ENCODE measurements around the gene RHNO1. TPM values are rescaled to one million over a fixed set of nuclear protein-coding genes. Genes with fewer than 3 reads are reported as not detected.

Gene RHNO1
- total and polyA plus RNA-seq, 2 of the 8 experiments (the other 6 are each of a cell fraction or from before 2014, with no cell fraction given) = 55.8 to 56.9 TPM

DNA sequence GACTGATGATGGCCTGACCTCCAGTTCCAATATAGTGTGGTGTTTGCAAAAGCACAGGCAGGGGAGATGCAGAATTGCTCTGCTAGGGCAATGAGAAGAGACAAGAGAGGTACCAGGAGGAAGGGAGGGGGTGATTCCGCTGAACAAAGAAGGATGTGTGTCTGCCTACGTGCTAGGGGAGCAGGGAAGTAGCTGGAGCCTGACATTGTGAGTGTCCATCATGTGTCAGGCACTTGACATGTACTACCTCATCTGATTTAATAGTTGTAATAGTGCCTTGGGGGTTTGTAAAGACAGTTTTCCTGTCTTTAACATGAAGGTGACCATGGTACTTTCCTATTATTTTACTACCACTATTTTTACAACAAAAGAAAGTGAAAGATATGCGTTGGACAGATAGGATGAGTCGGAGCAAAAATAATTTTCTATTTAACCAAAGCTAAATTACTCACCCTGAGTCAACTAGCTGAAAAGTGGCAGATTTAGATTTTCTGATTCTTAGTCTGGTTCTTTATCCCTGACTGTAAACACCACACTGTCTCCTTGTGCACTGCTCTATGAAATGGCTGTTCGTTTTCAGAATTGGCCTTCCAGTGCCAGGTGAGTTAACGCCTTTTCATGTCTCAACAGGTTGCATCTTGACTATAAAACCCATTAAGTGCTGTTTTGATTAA, 48.4 kb downstream of the RHNO1 start:
- Histone ChIP-seq H4K5ac (ENCODE audit: insufficient read length, low read depth, low read length) (no peak overlapping the region), H3K79me2 (ENCODE audit: control insufficient read depth in 1 of 2, insufficient read depth in 2 of 2, low read length in 2 of 2) (no peaks in the 10 kb centered on the region), H3K56ac (replicated peaks; ENCODE audit: insufficient read length, low read depth, low read length) (no peak overlapping the region), H3K27ac (ENCODE audit: low read depth, low read length) (no peak overlapping the region), H4K8ac (ENCODE audit: extremely low read depth, insufficient read depth, low read length) (no peak overlapping the region), H3K4me1 (replicated peaks in 1 of 4; ENCODE audit: control insufficient read depth in 3 of 4, insufficient read depth in 4 of 4, low read length in 3 of 4) (peaks cover 0 to 7% (median 2%) of the 10 kb centered on the region in 4 experiments; a peak in 5 of 7 replicates), H4K20me1 (replicated peaks in 1 of 2; ENCODE audit: control insufficient read depth in 1 of 2, insufficient read depth in 2 of 2, low read length in 2 of 2) (no peaks in the 10 kb centered on the region), H3K23me2 (ENCODE audit: low read depth, low read length) (no peaks in the 10 kb centered on the region), H3K23ac (ENCODE audit: insufficient read length) (no peak overlapping the region), H3K9ac (replicated peaks in 1 of 4; ENCODE audit: extremely low read depth in 1 of 4, low read depth in 3 of 4, low read length in 3 of 4) (no peak overlapping the region), H3K79me1 (ENCODE audit: low read depth, low read length) (no peaks in the 10 kb centered on the region; the same call in 1 of the 2 replicates), H2BK12ac (ENCODE audit: low read depth, low read length) (0 out of 2 replicates have a peak overlapping the region, but pooled peaks have one; percentile 68), H3K4me2 (ENCODE audit: insufficient read depth in 1 of 2, low read depth in 2 of 2, low read length in 2 of 2) (no peak overlapping the region), H2BK5ac (ENCODE audit: low read depth, low read length) (0 out of 2 replicates have a peak overlapping the region, but pooled peaks have one; percentile 66), H3K14ac (ENCODE audit: insufficient read length) (no peak overlapping the region), H3K36me3 (ENCODE audit: control insufficient read depth in 2 of 4, insufficient read depth in 4 of 4, low read length in 3 of 4) (peaks cover 0 to 4% (median 0%) of the 10 kb centered on the region in 4 experiments; a peak in 3 of 8 replicates), H2BK15ac (ENCODE audit: low read length) (no peak overlapping the region), H2AFZ (ENCODE audit: low read length) (no peak overlapping the region), H3K4ac (replicated peaks; ENCODE audit: insufficient read length, low read depth, low read length) (no peak overlapping the region), H3K27me3 (replicated peaks in 1 of 4; ENCODE audit: control insufficient read depth in 3 of 4, extremely low read depth in 1 of 4, insufficient read depth in 3 of 4, low read length in 3 of 4) (no peaks in the 10 kb centered on the region), H3K9me3 (ENCODE audit: insufficient read depth in 2 of 2, low read depth in 1 of 2, low read length in 1 of 2) (no peaks in the 10 kb centered on the region), H2BK120ac (replicated peaks; ENCODE audit: low read depth, low read length) (no peak overlapping the region), H2AK5ac (ENCODE audit: low read depth, low read length) (peak overlapping the region; percentile 92; the same call in 1 of the 2 replicates), H3K4me3 (ENCODE audit: extremely low read depth in 1 of 4, insufficient read depth in 2 of 4, low read depth in 3 of 4, low read length in 4 of 4) (no peak overlapping the region), H2BK20ac (ENCODE audit: low read length) (no peak overlapping the region), H4K91ac (replicated peaks; ENCODE audit: insufficient read length, low read length) (no peak overlapping the region), H3K18ac (ENCODE audit: extremely low read depth, low read length) (no peak overlapping the region; the same call in 1 of the 2 replicates)
- CTCF ChIA-PET (ENCODE audit: partially characterized antibody) = interaction anchor here (0.6 to 1.7 kb wide), 9 partner anchors 9 to 1346 kb away, joined by 3 to 7 read pairs (median 3); no protein-coding TSS in a partner anchor
- POLR2A ChIA-PET (ENCODE audit: partially characterized antibody) = interaction anchor here (0.6 to 1.5 kb wide), 3 partner anchors 30 to 301 kb away, joined by 3 read pairs; no protein-coding TSS in a partner anchor
- FAIRE-seq (no peak), DNase-seq (ENCODE audit: low read depth in 1 of 2, low spot score in 2 of 2) (no peak)
- WGBS, 2 experiments (ENCODE audit: extremely low coverage in 1 of 2, insufficient coverage in 1 of 2, insufficient read length in 1 of 2, insufficient replicate concordance in 2 of 2, low coverage in 1 of 2, low lambda C conversion rate in 2 of 2, missing lambda C conversion rate in 1 of 2) = 85% methylated on average over 6 of the region's 6 CpGs; no CpG with 5 or more reads in 1 of the 2 experiments
- TF ChIP-seq, protein P1, sequence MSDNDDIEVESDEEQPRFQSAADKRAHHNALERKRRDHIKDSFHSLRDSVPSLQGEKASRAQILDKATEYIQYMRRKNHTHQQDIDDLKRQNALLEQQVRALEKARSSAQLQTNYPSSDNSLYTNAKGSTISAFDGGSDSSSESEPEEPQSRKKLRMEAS (IDR thresholded peaks at IDR 0.05) = no peak
- TF ChIP-seq YY1 (IDR thresholded peaks at IDR 0.05; ENCODE audit: low read depth, low read length) (no peak), POLR2AphosphoS5 (IDR thresholded peaks at IDR 0.05; ENCODE audit: low read depth, low read length) (no peak), GTF2F1 (IDR thresholded peaks at IDR 0.05; ENCODE audit: borderline replicate concordance, low read depth, low read length) (no peak), KDM4A (IDR thresholded peaks at IDR 0.05; ENCODE audit: low read depth, low read length, severe bottlenecking) (no peak), SIRT6 (IDR thresholded peaks at IDR 0.05; ENCODE audit: low read length) (no peak), SIX5 (IDR thresholded peaks at IDR 0.05; ENCODE audit: low read depth, low read length) (no peak), NRF1 (IDR thresholded peaks at IDR 0.05; ENCODE audit: low read depth, low read length) (no peak), CBX8 (IDR thresholded peaks at IDR 0.05; ENCODE audit: borderline replicate concordance, low read depth, low read length) (no peak), RBBP5 (IDR thresholded peaks at IDR 0.05; ENCODE audit: borderline replicate concordance, low read depth, low read length) (no peak), TAF1 (IDR thresholded peaks at IDR 0.05; ENCODE audit: low read depth, low read length) (no peak), MAFK (IDR thresholded peaks at IDR 0.05; ENCODE audit: low read depth, low read length) (no peak), CEBPB (IDR thresholded peaks at IDR 0.05; ENCODE audit: low read depth, low read length) (no peak), CBX5 (IDR thresholded peaks at IDR 0.05; ENCODE audit: low read depth, low read length) (no peak)
